ENCODE measurements around the gene FOXD1. TPM values are rescaled to one million over a fixed set of nuclear protein-coding genes. Genes with fewer than 3 reads are reported as not detected.
"Not testable (repeated sequence)": the region's sequence is repeated elsewhere in the genome, so short reads cannot be mapped to it uniquely, and the experiment has no call there.

Gene FOXD1
- total and polyA plus RNA-seq, 2 of the 8 experiments (the other 6 are each of a cell fraction or from before 2014, with no cell fraction given), result 0.11 to 1.1 TPM

DNA sequence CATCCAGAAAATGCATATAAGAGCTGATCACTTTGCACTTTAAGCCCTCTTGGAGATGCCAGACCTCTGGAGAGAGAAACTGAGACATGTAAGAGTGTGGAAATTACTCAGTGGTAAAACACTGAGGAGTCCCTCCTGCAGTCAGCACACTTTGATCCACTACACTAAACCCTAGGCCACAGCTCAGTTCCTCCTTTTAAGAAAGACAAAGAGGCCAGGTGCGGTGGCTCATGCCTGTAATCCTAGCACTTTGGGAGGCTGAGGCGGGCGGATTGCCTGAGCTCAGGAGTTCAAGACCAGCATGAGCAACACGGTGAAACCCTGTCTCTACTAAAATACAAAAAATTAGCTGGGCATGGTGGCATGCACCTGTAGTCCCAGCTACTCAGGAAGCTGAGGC, 38.7 kb upstream of the FOXD1 start:
- not testable (repeated sequence) for H3K79me2 ChIP-seq (ENCODE audit: control insufficient read depth in 1 of 2, insufficient read depth in 2 of 2, low read length in 2 of 2); H2BK15ac ChIP-seq (ENCODE audit: low read length); H2AFZ ChIP-seq (ENCODE audit: low read length); H3K4ac ChIP-seq (replicated peaks; ENCODE audit: insufficient read length, low read depth, low read length); H4K20me1 ChIP-seq (replicated peaks in 1 of 2; ENCODE audit: control insufficient read depth in 1 of 2, insufficient read depth in 2 of 2, low read length in 2 of 2); H3K27me3 ChIP-seq (replicated peaks in 1 of 4; ENCODE audit: control insufficient read depth in 3 of 4, extremely low read depth in 1 of 4, insufficient read depth in 3 of 4, low read length in 3 of 4); FAIRE-seq; H2BK12ac ChIP-seq (ENCODE audit: low read depth, low read length); H3K9me3 ChIP-seq (ENCODE audit: insufficient read depth in 2 of 2, low read depth in 1 of 2, low read length in 1 of 2); H4K8ac ChIP-seq (ENCODE audit: extremely low read depth, insufficient read depth, low read length); H2AK5ac ChIP-seq (ENCODE audit: low read depth, low read length); H3K36me3 ChIP-seq (ENCODE audit: control insufficient read depth in 2 of 4, insufficient read depth in 4 of 4, low read length in 3 of 4); H3K23me2 ChIP-seq (ENCODE audit: low read depth, low read length); H3K23ac ChIP-seq (ENCODE audit: insufficient read length); H3K79me1 ChIP-seq (ENCODE audit: low read depth, low read length); H3K14ac ChIP-seq (ENCODE audit: insufficient read length)
- Histone ChIP-seq H4K5ac (ENCODE audit: insufficient read length, low read depth, low read length) (peak overlapping the region; percentile 63), H3K4me1 (replicated peaks in 1 of 4; ENCODE audit: control insufficient read depth in 3 of 4, insufficient read depth in 4 of 4, low read length in 3 of 4) (peaks cover 14 to 24% (median 21%) of the 10 kb centered on the region in 4 experiments), H3K18ac (ENCODE audit: extremely low read depth, low read length) (peak overlapping the region; percentile 2), H3K27ac (ENCODE audit: low read depth, low read length) (peak overlapping the region; percentile 76; the same call in 1 of the 2 replicates), H3K9ac (replicated peaks in 1 of 4; ENCODE audit: extremely low read depth in 1 of 4, low read depth in 3 of 4, low read length in 3 of 4) (0 out of 7 replicates have a peak overlapping the region, but pooled peaks of 2 of the 4 experiments have one; percentile 15 to 29), H4K91ac (replicated peaks; ENCODE audit: insufficient read length, low read length) (peak overlapping the region; percentile 9), H3K56ac (replicated peaks; ENCODE audit: insufficient read length, low read depth, low read length) (peak overlapping the region; percentile 59), H2BK20ac (ENCODE audit: low read length) (0 out of 2 replicates have a peak overlapping the region, but pooled peaks have one; percentile 10), H2BK120ac (replicated peaks; ENCODE audit: low read depth, low read length) (peak overlapping the region; percentile 93), H3K4me3 (ENCODE audit: extremely low read depth in 1 of 4, insufficient read depth in 2 of 4, low read depth in 3 of 4, low read length in 4 of 4) (peak overlapping the region in 1 of 4 experiments; percentile 40; a peak in 3 of 8 replicates), H2BK5ac (ENCODE audit: low read depth, low read length) (peak overlapping the region; percentile 60; the same call in 1 of the 2 replicates), H3K4me2 (ENCODE audit: insufficient read depth in 1 of 2, low read depth in 2 of 2, low read length in 2 of 2) (peak overlapping the region; percentile 61 to 68)
- POLR2A ChIA-PET (ENCODE audit: partially characterized antibody), result interaction anchor here (0.6 to 9.3 kb wide), 23 partner anchors 9 to 570 kb away, joined by 3 to 170 read pairs (median 5); partner anchors contain the start of genes BTF3 and FOXD1
- peak in 1 of 2 experiments; percentile 63 for DNase-seq (ENCODE audit: low read depth in 1 of 2, low spot score in 2 of 2)
- 5% methylated on average over 4 of the region's 4 CpGs; no CpG with 5 or more reads in 1 of the 2 experiments for WGBS, 2 experiments (ENCODE audit: extremely low coverage in 1 of 2, insufficient coverage in 1 of 2, insufficient read length in 1 of 2, insufficient replicate concordance in 2 of 2, low coverage in 1 of 2, low lambda C conversion rate in 2 of 2, missing lambda C conversion rate in 1 of 2)
- CTCF ChIA-PET (ENCODE audit: partially characterized antibody), result interaction anchor here (0.8 to 5.3 kb wide), 13 partner anchors 9 to 45 kb away, joined by 3 to 38 read pairs (median 5); partner anchors contain the start of gene FOXD1
- peak; percentile 83; the same call in 1 of the 2 replicates for TF ChIP-seq TCF12 (IDR thresholded peaks at IDR 0.05; ENCODE audit: low read depth, low read length)
- TF ChIP-seq BACH1 (IDR thresholded peaks at IDR 0.05; ENCODE audit: low read length), result peak; percentile 24; the same call in 1 of the 2 replicates
- peak; percentile 55; the same call in 1 of the 2 replicates for TF ChIP-seq POLR2AphosphoS5 (IDR thresholded peaks at IDR 0.05; ENCODE audit: low read depth, low read length)

Measured in H1 (cell line).